Keratinocyte (primary cell): ENCODE data around the gene NPLOC4.

Experiments
- CTCF ChIP-seq, 3 experiments: IDR thresholded peaks in 1 of 3; conservative IDR thresholded peaks in 1 of 3; optimal IDR thresholded peaks in 1 of 3; 2 replicates in 2 of 3; 3 replicates in 1 of 3; pipeline versions ENCODE3 to v1.5.1; 2011; ENCODE audit warnings: low read length in 3 of 3, mild to moderate bottlenecking in 3 of 3, moderate library complexity in 2 of 3, control low read depth in 1 of 3, inconsistent platforms in 1 of 3; ENCODE audit not compliant: insufficient read depth in 2 of 3; ENCODE audit errors: extremely low read depth in 1 of 3
- EZH2 ChIP-seq: IDR thresholded peaks from one replicate; pipeline ENCODE4 v1.6.1; 2012; ENCODE audit warnings: inconsistent platforms, mild to moderate bottlenecking, low read length, moderate library complexity

DNA sequence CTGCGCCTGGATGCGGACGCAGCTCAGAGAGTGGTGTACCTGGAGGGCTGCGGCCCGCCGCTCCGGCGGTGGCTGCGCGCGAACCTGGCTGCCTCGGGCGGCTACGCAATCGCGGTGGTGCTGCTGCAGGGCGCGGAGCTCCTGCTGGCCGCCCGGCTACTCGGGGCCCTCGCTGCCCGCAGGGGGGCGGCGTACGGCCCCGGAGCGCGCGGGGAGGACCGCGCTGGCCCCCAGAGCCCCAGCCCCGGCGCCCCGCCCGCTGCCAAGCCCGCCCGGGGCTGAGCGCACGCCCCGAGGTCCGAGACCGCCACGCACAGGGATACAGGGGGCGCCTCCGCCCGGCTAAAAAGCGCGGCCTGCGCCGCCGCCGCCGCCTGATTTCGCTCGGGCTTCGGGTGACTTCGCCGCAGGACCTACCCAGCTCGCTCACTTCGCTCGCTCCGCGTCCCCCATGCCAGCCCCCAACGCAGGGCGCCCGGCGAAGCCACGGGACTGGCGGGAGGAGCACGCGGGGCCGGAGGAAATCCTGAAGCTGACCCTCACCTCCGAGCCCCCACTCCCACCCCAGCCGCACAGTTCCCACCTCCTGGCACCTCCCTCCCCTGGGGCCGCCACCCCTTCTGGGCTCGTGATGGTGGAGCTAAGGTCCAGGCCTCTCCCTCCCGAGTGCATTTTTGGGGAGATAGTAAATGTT, 11.2 kb upstream of the NPLOC4 start:
- TF ChIP-seq CTCF (optimal IDR thresholded peaks at IDR 0.05 in 1 of 3, IDR thresholded peaks at IDR 0.05 in 1 of 3, conservative IDR thresholded peaks at IDR 0.05 in 1 of 3; ENCODE audit: extremely low read depth in 1 of 3, insufficient read depth in 2 of 3, low read length in 3 of 3) (no peak), EZH2 (peak; percentile 19)
